Colonic mucosa (tissue), 4 donors: ENCODE data around the gene ZBTB22. TPM values are rescaled to one million over a fixed set of nuclear protein-coding genes. Genes with fewer than 3 reads are reported as not detected.

ENCODE experiments used
- DNase-seq: peaks from one replicate; pipeline ENCODE4 v3.0.0-alpha.2; 2020
- H3K27ac ChIP-seq: fragments of 200-600 bp; one replicate; pipeline ENCODE4 v1.8.0; 2021
- H3K27me3 ChIP-seq: fragments of 200-600 bp; one replicate; pipeline ENCODE4 v1.8.0; 2021
- H3K36me3 ChIP-seq: fragments of 200-600 bp; one replicate; pipeline ENCODE4 v1.8.0; 2021
- H3K4me1 ChIP-seq: fragments of 200-600 bp; one replicate; pipeline ENCODE4 v1.8.0; 2021; ENCODE audit warnings: mild to moderate bottlenecking
- H3K4me3 ChIP-seq: fragments of 200-600 bp; one replicate; pipeline ENCODE4 v1.8.0; 2021
- H3K9ac ChIP-seq, 2 donors: one replicate each; pipeline ENCODE4 v1.7.0; 2013; ENCODE audit warnings: control low read depth in 2 of 2, low read depth in 2 of 2, low read length in 2 of 2
- H3K9me3 ChIP-seq: fragments of 200-600 bp; one replicate; pipeline ENCODE4 v1.8.0; 2021
- CTCF ChIP-seq: fragments of 200-600 bp; IDR thresholded peaks from one replicate; pipeline ENCODE4 v1.8.0; 2022; ENCODE audit warnings: antibody characterized with exemption, mild to moderate bottlenecking
- intact Hi-C: fragments of 100-400 bp; cut with DNase I; formaldehyde crosslinking; loops from one replicate; pipeline ENCODE4 v1.14.1; 2022
- total RNA-seq, 2 donors: library from RNA; stranded (reverse); fragmentation: NEBNext Ultra II Directional in 1 of 2; extraction: Animal tissue kit (Norgen Biotek cat#: 25700) in 1 of 2; gene quantifications; one replicate each; pipeline ENCODE4 v1.2.1, GENCODE V29; 2021
- donor health status: healthy.
- donor health status: DM: no; HTN: no; CAD: no.
- donor health status: DM: no; HTN: no; CAD: no.

ZBTB22 gene
- total RNA-seq, 2 donors from 2014 or later: 12.4 to 16.9 TPM

- H3K36me3 ChIP-seq: no peaks in the 10 kb centered on the region
- no peak overlapping the region for H3K9ac ChIP-seq
Observed at GRCh38 chr6:33295621-33296369, 21.7 kb downstream of the ZBTB22 start.

GRCh38 chr6:33294086-33294823, 23.3 kb downstream of the ZBTB22 start:
- H3K27ac ChIP-seq: no peak overlapping the region
- DNase-seq: no peak

More at GRCh38 chr6:33295621-33296369, 21.7 kb downstream of the ZBTB22 start:
- Histone ChIP-seq H3K4me3 (no peak overlapping the region), H3K27ac (no peak overlapping the region), H3K27me3 (no peaks in the 10 kb centered on the region), H3K4me1 (peaks cover 9% of the 10 kb centered on the region), H3K9me3 (no peaks in the 10 kb centered on the region)
- DNase-seq: no peak
- intact Hi-C loops: no loop called here
- TF ChIP-seq CTCF: no peak

GRCh38 chr6:33292996-33293682, 24.4 kb downstream of the ZBTB22 start:
- DNase-seq: no peak
- Histone ChIP-seq H3K9ac (no peak overlapping the region), H3K36me3 (no peaks in the 10 kb centered on the region), H3K9me3 (no peaks in the 10 kb centered on the region), H3K4me3 (no peak overlapping the region), H3K27me3 (no peaks in the 10 kb centered on the region), H3K27ac (no peak overlapping the region), H3K4me1 (peaks cover 6% of the 10 kb centered on the region)
- no peak for TF ChIP-seq CTCF
- intact Hi-C loops: no loop called here

More at GRCh38 chr6:33294086-33294823, 23.3 kb downstream of the ZBTB22 start:
- H3K4me1 ChIP-seq: peaks cover 6% of the 10 kb centered on the region
- H3K36me3 ChIP-seq: no peaks in the 10 kb centered on the region
- intact Hi-C loops: no loop called here
- no peaks in the 10 kb centered on the region for H3K9me3 ChIP-seq
- H3K27me3 ChIP-seq: no peaks in the 10 kb centered on the region
- no peak overlapping the region for H3K4me3 ChIP-seq
- TF ChIP-seq CTCF: no peak
- H3K9ac ChIP-seq: no peak overlapping the region

GRCh38 chr6:33290459-33290858, 27.1 kb downstream of the ZBTB22 start:
- Histone ChIP-seq H3K4me3 (no peak overlapping the region), H3K27me3 (no peaks in the 10 kb centered on the region), H3K27ac (no peak overlapping the region), H3K36me3 (no peaks in the 10 kb centered on the region), H3K9me3 (no peaks in the 10 kb centered on the region), H3K9ac (peak overlapping the region; percentile 88 to 96), H3K4me1 (peaks cover 6% of the 10 kb centered on the region)
- TF ChIP-seq CTCF: no peak
- intact Hi-C loops: no loop called here
- DNase-seq: no peak

- TF ChIP-seq CTCF: no peak
- H3K27ac ChIP-seq: peak overlapping the region; percentile 83
Observed at GRCh38 chr6:33289784-33290315, 27.7 kb downstream of the ZBTB22 start.

More at GRCh38 chr6:33289784-33290315, 27.7 kb downstream of the ZBTB22 start:
- no peak for DNase-seq
- intact Hi-C loops: no loop called here
- Histone ChIP-seq H3K9ac (peak overlapping the region; percentile 88 to 96), H3K4me1 (peaks cover 6% of the 10 kb centered on the region), H3K9me3 (no peaks in the 10 kb centered on the region), H3K36me3 (no peaks in the 10 kb centered on the region), H3K27me3 (no peaks in the 10 kb centered on the region), H3K4me3 (peak overlapping the region; percentile 89)
